GM18508 (cell line): ENCODE measurements around the gene VPS72.

Source experiments
- ATAC-seq: cut with Tn5 transposase; IDR thresholded peaks from one replicate; pipeline ENCODE4 v1.9.1; 2021; ENCODE audit warnings: moderate number of reproducible peaks; ENCODE audit not compliant: insufficient read depth, unreplicated experiment

VPS72 gene

DNA sequence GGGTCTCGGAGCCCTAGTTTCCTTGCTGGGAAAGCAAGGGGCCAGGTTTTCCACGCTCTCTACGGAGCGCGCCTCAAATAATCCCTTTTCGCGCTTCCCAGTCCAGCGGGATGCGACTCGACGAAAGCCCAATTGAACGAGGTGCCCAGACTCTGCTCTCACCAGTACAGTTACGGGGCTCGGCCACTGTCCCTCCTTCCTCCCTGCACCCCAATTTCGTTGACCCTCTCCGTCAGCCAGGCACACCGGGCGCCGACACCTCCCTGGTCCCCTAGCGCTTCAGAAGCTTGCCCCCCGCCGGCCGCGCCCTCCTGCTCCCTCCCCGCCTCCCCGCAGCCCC lies 44.0 kb downstream of the VPS72 start:
- no peak for ATAC-seq

DNA sequence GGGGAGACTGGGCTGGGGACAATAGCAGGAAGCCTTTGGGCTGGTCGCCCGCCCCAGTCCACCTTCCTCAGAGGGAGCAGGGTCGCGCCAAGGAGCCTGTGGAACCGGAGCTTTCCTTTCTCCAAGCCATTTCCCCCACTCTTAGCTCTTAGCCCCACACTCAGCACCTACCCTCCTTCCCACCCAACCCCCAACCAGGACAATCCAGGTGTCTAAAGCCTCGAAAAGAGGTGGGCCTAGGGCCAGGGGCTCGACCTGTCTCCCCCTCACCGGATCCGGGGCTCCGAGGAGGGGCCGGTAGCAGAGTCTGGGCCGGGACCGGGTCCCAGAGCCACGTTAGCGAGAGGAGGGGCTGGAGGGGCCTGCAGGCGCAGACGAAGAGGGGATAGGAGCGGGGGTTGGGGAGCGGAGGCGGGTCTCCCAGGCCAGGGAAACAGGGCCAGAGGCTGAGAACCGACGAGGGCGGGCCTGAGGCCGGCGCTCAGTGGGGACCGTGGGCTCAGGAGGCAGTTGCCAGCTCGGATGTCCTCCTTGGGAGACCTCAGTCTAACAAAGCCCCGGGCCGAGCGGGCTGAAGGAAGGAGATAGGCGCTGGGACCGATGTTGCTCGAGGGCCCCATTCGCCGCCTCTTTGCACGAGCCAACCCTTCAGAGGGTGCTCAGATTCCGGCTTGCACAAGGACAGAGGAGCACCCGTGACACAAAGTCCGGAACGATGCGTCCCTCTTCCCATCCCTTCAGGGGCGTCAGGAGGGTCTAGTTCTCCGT lies 44.5 kb downstream of the VPS72 start:
- no peak for ATAC-seq

DNA sequence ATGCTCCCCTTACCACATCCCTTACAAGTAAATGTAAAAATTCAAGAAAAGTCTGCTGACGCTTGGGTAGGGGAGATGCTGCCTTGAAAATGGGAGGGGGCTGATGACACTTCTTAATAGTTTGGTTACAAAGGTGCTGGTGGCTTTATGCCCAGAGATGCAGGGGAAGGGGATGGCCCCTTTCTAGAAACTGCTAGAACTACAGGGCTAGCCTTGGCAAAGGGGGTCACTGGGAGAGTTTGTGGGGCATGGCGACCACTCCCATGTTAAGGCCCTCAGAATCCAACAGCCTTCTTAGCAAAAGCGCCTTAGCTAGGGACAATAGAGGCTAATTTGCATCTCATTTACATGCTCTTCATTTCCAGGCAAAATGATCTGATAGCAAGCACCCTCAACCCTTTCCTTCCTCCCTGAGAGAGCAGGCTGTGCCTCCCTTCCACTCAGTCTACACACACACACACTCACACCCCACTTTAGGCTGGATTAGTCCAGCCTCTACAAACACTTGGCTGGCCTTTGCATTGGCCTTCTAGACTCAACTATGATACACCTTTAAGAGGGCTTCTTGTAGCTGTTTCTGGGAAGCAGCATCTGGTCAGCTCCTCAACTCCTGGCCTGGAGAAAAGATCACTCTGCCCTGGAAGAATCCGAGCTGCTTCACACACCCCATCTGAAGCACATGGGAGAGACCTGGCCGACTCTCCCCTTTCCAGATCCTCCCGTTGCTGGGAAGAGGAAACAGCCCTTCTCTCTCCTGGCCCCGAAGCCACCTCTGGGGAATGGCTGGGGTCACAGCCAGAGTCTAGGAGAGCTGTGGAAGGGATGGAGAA lies 45.3 kb downstream of the VPS72 start:
- ATAC-seq, result no peak

DNA sequence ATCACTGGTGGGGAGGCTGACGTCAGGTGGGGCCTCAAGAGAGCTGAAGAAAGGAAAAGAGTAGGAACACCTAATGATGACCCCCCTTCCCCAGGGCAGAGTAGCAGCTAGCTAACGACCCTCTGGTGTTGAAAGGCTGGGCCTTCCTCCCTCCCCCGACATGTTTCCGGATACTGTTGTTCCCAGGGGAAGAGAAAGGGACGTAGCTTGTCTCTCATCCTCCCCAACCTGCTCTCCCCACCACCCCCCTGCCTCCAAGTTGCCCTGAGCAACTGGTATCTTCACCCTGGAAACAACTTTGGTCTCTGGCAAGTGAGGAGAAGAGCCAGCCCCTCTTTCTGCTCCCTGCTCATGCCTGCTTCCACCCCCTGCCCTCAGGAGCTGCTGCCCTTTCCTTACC lies 46.0 kb downstream of the VPS72 start:
- ATAC-seq, result no peak

DNA sequence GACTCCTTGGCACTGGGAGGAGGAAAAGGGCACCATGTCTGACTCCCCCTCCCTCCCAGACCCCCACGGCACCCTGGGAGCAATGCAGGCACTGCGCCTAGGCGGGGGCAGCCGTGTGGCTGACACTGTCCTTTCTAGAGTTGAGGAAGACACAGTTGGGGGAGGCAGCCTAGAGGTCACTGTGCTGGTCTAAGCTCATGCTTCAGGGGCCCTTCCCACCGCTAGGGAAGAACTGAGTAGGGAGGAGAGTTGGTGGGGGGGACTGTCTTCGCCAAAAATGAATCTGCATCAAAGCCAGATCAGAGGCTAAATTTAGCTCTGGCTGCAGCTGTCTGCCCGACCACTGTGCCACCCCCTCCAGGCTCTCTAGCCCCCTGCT lies 47.0 kb downstream of the VPS72 start:
- ATAC-seq, result no peak

DNA sequence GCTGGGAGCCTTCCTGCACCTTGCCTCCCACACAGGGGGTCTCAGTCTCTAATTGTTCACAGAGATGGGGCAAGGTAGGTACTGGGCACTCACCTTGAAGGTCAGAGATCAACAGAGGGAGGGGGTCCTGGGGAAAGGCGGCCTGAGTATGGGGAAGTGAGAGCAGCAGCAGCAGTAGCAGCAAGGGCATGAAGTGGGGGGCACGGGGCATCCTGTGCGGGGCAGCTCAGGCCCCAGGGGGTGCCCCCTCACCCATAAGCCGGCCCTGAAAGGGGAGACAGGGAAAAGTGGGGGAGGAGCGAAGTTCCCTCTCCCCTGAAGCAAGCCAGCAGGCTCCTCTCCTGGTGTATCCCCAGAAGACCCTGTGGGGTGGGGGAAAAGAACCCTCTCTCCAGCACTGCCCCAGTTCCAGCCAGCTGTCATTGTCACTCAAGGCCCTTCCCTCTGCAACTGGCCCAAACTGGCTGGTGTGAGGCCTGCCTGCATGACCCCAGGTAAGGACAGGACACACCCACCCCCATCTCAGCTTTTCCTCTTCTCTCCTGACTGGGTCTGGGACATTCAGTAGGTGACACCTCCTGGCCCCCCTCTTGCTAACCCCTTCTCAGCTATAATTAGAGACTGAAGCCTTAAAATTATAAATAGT lies 47.5 kb downstream of the VPS72 start:
- no peak for ATAC-seq

DNA sequence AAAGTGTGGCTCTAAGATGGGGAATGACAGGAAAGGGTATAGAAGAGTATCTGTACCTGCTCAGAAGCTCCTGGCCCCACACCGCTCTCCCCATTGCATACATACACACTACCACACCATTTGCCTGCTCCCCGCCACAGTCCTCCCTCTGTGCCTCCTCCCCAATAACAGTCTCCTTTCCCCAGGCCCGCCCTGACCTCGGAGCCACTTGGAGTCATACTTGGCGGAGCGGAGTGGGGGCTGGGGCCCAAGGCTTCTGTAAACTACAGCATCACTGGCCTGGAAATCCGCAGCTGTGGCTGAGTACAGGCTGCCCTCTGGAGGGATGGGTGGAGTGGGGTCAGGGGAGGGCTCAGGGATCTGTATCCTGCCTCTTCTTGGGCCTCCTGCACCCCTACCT lies 52.2 kb downstream of the VPS72 start:
- ATAC-seq, result no peak

DNA sequence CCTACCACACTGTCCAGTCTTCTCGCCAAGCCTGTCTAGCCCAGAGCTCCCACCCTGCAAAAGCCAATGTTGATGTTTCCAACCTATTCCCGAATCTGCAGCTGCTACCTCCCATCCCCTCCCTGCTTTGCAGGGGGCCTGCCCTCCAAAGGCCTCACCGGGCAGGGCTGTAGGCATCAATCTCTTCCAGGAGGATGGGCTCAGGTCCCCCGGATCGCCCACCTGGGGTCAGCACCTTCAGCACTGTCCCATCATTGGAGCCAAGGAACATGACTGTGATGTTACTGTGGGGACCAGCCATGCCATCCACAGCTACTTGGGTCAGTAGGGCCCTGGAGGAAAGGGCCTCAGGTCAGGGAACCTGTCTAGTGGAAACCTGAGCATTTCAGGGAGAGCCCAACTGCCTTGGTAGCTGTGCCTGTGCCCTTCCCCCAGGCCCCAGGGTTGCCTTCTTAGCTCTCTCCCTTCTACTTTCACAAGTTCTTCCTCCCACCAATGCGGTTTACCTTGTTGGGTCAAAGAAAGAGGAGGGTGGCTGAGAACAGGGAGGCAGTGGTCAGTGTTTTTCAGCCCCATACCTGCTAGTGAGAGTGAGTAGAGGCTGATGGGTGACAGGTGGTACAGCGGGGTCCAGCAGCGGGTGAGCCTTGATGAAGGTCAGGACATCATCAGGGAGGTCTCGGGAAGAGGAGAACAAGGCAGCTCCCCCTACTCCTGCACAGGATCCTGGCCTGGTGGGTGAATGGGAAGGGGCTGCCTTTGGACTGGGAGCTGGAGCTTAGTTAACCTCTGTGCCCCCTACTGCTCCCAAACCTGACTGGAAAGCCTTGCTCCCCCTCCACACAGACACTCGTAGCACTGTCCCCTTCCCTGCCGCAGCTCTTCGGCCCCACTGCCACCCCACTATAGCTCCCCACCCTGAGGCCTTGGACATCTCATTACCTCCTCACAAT lies 54.3 kb downstream of the VPS72 start:
- ATAC-seq, result no peak

DNA sequence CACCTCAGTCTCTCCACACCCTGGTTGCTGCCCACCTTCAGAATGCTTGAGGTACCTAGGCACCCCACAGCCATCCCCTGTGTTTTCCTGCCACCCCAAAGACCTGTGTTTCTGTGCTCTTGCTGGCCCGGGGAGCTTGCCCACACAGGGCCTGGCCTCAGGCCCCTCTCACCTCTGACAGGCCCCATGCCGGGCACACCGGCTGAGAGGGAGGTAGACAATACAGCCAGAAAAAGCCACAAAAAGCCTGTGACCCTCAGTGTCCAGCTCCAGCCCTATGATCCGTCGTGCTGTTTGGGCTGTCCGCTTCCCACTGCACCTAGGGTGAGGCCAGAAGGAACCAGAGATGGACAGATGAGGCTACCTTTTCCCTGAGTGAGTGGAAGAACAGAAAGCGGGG lies 55.0 kb downstream of the VPS72 start:
- ATAC-seq, result no peak

DNA sequence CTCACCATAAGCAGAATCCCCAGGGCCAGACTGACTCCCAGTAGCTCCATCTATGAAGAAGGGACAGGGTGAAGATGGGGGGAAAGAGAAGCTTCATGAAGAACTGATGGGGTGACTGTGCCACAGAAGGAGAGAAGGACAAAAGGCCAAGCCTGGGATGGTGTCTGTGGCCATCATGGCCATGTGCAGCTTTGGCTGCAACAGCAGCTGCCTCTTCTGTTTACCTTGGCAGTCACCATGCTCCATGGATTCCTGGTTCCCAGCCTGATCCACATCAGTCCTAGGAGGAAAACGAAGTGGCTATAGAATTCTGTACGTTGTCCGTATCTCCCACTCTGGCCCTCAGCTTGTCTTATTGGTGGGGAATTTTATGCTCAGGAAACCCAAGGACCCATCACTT lies 55.6 kb downstream of the VPS72 start:
- no peak for ATAC-seq

DNA sequence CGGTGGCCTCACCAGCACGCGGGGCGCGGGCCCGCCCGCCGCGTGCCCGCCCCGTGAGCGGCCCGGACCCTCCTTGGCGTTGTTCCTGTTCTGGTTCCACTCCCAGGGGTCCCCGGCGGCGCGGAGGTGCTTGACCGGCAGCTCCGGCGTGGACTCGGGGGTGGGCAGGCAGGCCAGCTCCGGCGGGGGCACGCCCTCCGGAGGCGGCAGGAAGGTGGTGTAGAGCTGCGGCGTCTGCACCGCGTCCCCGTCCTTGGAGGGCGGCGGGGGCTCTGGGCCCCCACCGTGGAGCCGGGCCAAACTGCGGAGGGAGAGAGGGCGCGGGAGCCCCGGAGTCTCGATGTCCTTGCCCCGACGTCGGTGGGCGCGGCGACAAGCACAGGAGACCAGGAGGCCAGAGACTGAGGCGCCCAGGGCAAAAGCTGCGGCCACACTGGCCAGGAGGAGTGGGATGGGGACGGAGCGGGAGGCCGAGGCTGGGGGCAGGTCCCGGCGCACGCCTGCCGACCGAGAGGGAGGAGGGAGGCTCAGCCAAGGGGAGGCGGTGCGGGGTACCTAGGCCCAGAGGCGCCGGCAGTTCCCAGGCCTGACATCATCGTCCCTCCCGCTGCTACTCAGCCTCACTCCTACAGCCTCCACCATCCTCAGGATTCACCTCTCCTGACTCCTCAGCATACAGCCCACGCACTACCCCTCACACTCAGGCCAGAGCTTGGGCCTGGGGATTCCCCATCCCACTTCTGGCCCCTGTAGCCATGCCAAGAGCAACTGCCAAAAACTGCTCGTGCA lies 56.8 kb downstream of the VPS72 start:
- ATAC-seq, result no peak

DNA sequence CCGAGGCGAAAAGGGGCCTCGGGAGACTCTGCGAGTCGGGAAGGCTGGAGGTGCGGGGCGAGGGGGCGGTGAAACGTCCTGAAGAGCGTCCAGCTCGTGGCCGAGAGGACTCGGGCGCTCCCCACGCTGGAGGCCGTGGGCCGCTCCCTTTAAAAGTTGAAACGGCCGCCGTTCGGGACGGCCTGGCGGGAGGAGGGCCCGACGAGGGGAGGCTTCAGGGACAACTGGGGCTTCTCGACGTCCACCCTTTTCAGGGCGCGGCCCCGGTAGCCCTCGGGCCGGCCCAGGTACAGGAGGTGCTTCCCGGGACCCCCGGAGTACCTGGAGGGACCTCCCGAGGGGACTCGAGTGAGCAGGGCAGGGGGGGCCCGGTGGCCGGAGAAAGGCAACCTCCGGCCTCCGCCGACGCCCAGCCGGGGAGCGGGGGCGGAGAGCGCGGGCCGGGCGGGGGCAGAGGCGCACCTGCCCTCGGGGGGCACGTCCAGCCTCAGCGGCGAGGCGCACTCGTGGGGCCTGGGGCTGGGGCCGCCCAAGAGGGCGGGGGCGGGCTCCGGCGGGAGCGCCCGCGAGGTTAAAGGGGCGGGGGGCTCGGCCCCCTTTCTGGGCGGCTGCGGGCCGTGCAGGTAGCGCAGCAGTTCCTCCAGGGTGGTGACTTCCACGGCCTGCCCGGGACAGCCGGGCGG lies 57.5 kb downstream of the VPS72 start:
- no peak for ATAC-seq

DNA sequence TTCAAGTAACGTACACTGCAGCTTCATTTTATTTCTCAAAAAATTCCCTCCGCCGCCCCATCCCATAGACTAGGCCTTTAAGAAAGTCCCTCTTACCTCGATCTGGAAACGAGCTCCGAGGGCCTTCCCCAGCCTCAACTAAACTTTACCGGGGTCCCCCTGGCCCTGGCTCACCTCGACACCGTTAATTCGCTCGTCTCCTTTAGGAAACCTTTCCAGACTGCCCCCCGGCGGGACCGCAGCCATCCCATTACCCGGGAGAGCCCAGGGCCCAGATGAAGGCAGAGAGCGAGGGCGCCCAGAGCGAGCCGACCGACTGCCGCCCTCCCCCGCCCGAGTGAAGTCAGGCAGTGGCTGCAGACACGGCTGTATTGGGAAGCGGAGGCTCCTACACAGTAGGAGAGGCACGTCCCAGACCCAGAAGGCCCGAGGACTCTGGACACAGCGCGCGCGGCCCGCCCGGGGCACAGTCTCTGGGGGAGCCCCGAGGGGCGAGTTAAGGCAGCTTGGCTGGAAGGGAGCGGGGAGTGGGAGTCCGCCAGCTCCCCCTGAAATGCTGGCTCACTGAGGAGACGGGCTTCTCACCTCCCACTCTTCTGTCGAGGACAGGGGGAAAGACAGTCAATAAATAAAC lies 58.2 kb downstream of the VPS72 start:
- no peak for ATAC-seq

DNA sequence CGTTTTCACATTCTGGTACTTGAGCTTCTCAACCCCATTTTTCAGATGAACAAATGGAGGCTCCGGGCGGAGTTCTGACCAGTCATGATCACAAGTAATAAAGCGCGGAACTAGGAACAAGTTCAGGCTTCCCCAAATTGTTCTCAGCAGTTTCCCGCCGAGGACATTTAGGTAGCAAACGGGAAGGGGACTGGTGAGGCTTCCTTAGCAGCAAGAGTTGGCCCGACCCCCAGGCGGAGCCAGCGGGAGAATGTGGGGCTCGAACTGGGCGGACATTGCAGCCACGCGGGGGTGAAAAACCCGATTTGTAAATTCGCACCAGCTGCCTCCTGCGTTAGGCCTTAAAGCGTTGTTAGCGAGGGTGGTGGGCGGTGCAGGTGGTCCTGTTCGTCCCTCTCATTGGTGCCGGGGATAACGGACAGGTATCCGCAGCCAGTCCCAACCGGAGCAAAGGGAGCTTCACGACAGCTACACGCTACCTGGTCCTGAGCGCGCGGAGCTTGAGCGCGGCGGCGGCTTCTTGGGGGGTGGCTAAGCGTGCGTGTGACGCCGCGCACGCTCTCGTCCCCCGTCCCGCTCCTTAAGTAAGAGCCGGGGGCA lies 58.9 kb downstream of the VPS72 start:
- no peak for ATAC-seq

DNA sequence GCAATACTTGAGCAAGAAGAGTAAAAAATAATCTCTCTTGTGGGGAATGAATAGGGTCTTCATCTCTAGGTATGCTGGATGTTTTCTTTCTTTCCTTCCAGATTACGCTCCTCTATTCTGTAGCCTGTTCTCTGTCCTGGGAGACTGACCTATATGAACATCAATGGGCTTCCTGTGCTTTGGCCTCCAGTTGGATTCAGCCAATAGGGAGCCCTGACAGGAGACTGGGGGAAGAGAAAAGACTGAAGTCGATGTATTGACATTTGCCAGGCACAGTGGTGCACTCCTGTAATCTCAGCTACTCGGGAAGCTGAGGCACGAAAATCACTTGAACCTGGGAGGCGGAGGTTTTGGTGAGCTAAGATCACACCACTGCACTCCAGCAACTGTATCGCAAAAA lies 61.2 kb downstream of the VPS72 start:
- no peak for ATAC-seq
